OCI-LY1 (cell line): ENCODE measurements around the gene PTPN21.

Experiments
- H2AFZ ChIP-seq: fragments of 200-600 bp; sonication (generic), shearing (Covaris generic); 2 replicates; pipeline ENCODE4 v1.6.0; 2014; ENCODE audit warnings: antibody characterized with exemption, mild to moderate bottlenecking, low read length
- H3F3A ChIP-seq: fragments of 200-600 bp; sonication (generic), shearing (Covaris generic); 2 replicates; pipeline ENCODE4 v1.6.0; 2014; ENCODE audit warnings: mild to moderate bottlenecking, antibody characterized with exemption, low read length, moderate library complexity; ENCODE audit not compliant: insufficient read depth
- H3K27ac ChIP-seq: fragments of 200-600 bp; sonication (generic); 2 replicates; pipeline ENCODE4 v1.5.1; 2014; ENCODE audit warnings: low read length, mixed run types, mild to moderate bottlenecking, low read depth; ENCODE audit not compliant: poor library complexity, severe bottlenecking
- H3K27me3 ChIP-seq: fragments of 200-600 bp; sonication (generic); 2 replicates; pipeline ENCODE4 v1.6.0; 2014; ENCODE audit warnings: antibody characterized with exemption, mild to moderate bottlenecking, low read length, moderate library complexity; ENCODE audit not compliant: insufficient read depth
- H3K36me3 ChIP-seq: fragments of 200-600 bp; sonication (generic); 2 replicates; pipeline ENCODE4 v1.6.1; 2014; ENCODE audit warnings: mild to moderate bottlenecking, antibody characterized with exemption, low read length, moderate library complexity, mixed read lengths; ENCODE audit not compliant: insufficient read depth
- H3K4me1 ChIP-seq: fragments of 200-600 bp; sonication (generic); 2 replicates; pipeline ENCODE4 v1.5.1; 2014; ENCODE audit warnings: mild to moderate bottlenecking, low read length, moderate library complexity; ENCODE audit not compliant: insufficient read depth, severe bottlenecking
- H3K4me2 ChIP-seq: fragments of 200-600 bp; sonication (generic), shearing (Covaris generic); 2 replicates; pipeline ENCODE4 v1.6.1; 2014; ENCODE audit warnings: low read length
- H3K4me3 ChIP-seq: fragments of 200-600 bp; sonication (generic); 2 replicates; pipeline ENCODE4 v1.5.1; 2014; ENCODE audit warnings: low read length, low read depth, mild to moderate bottlenecking, mixed read lengths; ENCODE audit not compliant: poor library complexity, severe bottlenecking
- H3K79me2 ChIP-seq: fragments of 200-600 bp; shearing (Covaris generic); 2 replicates; pipeline ENCODE4 v1.6.1; 2016; ENCODE audit warnings: mixed run types, low read length, mixed read lengths; ENCODE audit not compliant: insufficient read depth
- H3K9ac ChIP-seq: fragments of 200-600 bp; sonication (generic), shearing (Covaris generic); 2 replicates; pipeline ENCODE4 v1.6.1; 2014; ENCODE audit warnings: mild to moderate bottlenecking, low read length, mixed read lengths
- H3K9me2 ChIP-seq: fragments of 200-600 bp; sonication (generic), shearing (Covaris generic); 2 replicates; pipeline ENCODE4 v1.6.1; 2014; ENCODE audit warnings: low read depth, mild to moderate bottlenecking, low read length, mixed read lengths
- H3K9me3 ChIP-seq: fragments of 200-600 bp; shearing (Covaris generic); 2 replicates; pipeline ENCODE4 v1.6.1; 2014; ENCODE audit warnings: low read length, mixed read lengths
- H4K20me1 ChIP-seq: fragments of 200-600 bp; sonication (generic), shearing (Covaris generic); 2 replicates; pipeline ENCODE4 v1.6.0; 2016; ENCODE audit warnings: mild to moderate bottlenecking, low read length; ENCODE audit not compliant: insufficient read depth
- EZH2 ChIP-seq: fragments of 200-600 bp; sonication (generic), shearing (Covaris generic); IDR thresholded peaks from 2 replicates; pipeline ENCODE4 v1.8.0; 2017; ENCODE audit warnings: borderline replicate concordance, mixed run types, mild to moderate bottlenecking, antibody characterized with exemption, low read length, moderate library complexity, mixed read lengths
- TF ChIP-seq, protein P1 (sequence below): fragments of 200-600 bp; sonication (generic), shearing (Covaris generic); IDR thresholded peaks from 2 replicates; pipeline ENCODE4 v1.5.1; 2017; ENCODE audit warnings: mild to moderate bottlenecking, antibody characterized with exemption, low read length, moderate library complexity, mixed read lengths

PTPN21 gene

DNA sequence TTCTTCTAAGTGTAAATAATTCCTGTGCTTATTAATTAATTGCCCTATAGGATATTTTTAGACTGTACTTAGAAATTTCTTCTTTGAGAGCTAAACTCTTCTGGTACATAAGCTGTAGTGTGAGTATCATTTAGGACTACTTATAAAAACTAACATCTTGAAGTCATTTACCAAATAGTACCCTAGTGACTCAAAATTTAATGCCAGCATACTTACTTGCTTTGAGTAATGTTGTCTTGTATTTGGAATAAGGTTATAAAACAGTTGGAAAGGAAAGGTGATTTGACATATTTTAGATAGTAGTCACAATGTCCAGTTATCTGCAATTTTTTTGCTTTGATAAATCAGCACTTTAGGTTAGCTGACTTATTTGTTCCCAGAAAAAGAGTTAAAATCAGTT is 130.2 kb downstream of the PTPN21 start:
- Histone ChIP-seq H3K9me3 (no peaks in the 10 kb centered on the region), H3K27ac (no peak overlapping the region), H3K9me2 (no peaks in the 10 kb centered on the region), H3K4me3 (no peak overlapping the region), H3K4me2 (no peak overlapping the region), H3K27me3 (no peaks in the 10 kb centered on the region), H2AFZ (no peak overlapping the region), H4K20me1 (no peaks in the 10 kb centered on the region), H3K9ac (no peak overlapping the region), H3F3A (no peaks in the 10 kb centered on the region), H3K36me3 (no peaks in the 10 kb centered on the region), H3K4me1 (no peaks in the 10 kb centered on the region), H3K79me2 (no peaks in the 10 kb centered on the region)
- TF ChIP-seq, protein P1, sequence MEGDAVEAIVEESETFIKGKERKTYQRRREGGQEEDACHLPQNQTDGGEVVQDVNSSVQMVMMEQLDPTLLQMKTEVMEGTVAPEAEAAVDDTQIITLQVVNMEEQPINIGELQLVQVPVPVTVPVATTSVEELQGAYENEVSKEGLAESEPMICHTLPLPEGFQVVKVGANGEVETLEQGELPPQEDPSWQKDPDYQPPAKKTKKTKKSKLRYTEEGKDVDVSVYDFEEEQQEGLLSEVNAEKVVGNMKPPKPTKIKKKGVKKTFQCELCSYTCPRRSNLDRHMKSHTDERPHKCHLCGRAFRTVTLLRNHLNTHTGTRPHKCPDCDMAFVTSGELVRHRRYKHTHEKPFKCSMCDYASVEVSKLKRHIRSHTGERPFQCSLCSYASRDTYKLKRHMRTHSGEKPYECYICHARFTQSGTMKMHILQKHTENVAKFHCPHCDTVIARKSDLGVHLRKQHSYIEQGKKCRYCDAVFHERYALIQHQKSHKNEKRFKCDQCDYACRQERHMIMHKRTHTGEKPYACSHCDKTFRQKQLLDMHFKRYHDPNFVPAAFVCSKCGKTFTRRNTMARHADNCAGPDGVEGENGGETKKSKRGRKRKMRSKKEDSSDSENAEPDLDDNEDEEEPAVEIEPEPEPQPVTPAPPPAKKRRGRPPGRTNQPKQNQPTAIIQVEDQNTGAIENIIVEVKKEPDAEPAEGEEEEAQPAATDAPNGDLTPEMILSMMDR: no peak
- no peak for TF ChIP-seq EZH2

DNA sequence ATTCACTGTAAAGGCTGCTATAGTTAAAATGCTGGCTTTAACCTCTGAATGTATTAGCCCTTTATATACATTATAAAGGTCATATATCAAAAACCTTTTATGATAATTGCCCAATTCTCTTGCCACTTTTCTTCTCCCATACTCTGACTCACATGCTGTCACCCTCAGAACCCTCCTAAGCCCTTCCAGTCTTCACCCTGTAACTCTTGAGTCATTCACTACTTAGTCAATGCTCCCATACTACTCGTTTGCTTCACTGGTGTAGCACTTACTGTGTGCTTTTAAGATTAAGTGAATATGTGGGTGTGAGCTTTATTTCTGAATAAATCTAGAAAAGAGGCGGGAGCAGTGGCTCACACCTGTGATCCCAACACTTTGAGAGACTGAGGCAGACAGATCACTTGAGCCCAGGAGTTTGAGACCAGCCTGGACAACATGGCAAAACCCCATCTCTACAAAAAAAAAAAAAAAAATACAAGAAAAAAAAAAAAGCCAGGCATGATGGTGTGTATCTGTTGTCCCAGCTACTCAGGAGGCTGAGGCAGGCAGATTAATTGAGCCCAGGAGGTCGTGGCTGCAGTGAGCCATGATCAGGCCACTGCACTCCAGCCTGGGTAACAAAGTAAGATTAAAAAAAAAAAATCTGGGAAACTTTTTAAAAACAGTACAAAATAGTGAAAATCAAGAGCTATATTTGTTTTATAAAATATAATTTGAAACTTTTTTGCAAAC is 131.7 kb downstream of the PTPN21 start:
- Histone ChIP-seq H3K4me3 (no peak overlapping the region), H3K36me3 (no peaks in the 10 kb centered on the region), H2AFZ (no peak overlapping the region), H3K4me2 (no peak overlapping the region), H3F3A (no peaks in the 10 kb centered on the region), H3K9me3 (no peaks in the 10 kb centered on the region), H3K27me3 (no peaks in the 10 kb centered on the region), H3K9ac (no peak overlapping the region), H4K20me1 (no peaks in the 10 kb centered on the region), H3K9me2 (no peaks in the 10 kb centered on the region), H3K79me2 (no peaks in the 10 kb centered on the region), H3K27ac (no peak overlapping the region), H3K4me1 (no peaks in the 10 kb centered on the region)
- TF ChIP-seq EZH2: no peak

DNA sequence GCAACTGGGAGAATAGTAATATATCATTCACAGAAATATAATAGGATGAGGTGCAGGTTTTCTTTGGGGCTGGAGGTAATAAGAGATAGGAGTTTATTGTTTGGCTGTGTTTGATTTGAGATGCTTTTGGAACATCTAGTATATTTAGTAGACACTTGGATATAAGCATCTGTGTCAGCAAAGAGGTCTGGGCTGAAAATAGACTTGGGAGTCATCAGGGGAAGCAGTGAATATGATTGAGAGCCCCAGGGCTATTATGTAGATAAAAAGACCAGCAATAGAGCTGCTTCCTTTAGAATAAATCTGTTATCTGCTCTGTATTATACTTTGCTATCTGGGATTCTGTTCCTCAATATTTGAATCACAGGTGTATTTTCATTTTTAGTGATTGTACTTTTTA is 132.8 kb downstream of the PTPN21 start:
- Histone ChIP-seq H3K36me3 (no peaks in the 10 kb centered on the region), H3K4me2 (no peak overlapping the region), H3K27ac (no peak overlapping the region), H3K9me2 (no peaks in the 10 kb centered on the region), H3K9me3 (no peaks in the 10 kb centered on the region; the same call in 1 of the 2 replicates), H4K20me1 (no peaks in the 10 kb centered on the region), H3K4me1 (no peaks in the 10 kb centered on the region), H3F3A (no peaks in the 10 kb centered on the region), H3K79me2 (no peaks in the 10 kb centered on the region), H2AFZ (no peak overlapping the region), H3K9ac (no peak overlapping the region), H3K27me3 (no peaks in the 10 kb centered on the region), H3K4me3 (no peak overlapping the region)
- TF ChIP-seq, protein P1: no peak
- TF ChIP-seq EZH2: no peak

DNA sequence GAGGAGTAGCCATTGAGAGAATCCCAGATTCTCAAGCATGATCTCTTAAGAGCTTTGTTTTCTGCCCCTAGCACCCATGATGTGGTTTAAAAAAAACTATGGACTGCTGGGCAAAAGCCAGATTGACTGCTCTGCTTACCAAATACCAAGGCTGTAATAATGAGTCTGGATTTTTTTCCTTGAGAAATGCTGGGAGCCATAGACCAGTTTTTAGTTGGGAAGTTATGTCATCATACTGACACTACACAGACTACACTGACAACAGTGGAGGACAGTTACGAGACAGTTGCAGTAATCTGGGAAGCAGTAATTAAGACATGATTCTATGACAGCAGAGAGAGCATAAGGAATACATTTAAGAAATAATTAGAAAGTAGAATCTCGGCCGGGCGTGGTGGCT is 133.5 kb downstream of the PTPN21 start:
- Histone ChIP-seq H3K9me2 (no peaks in the 10 kb centered on the region), H3K27me3 (no peaks in the 10 kb centered on the region), H4K20me1 (no peaks in the 10 kb centered on the region), H3K79me2 (no peaks in the 10 kb centered on the region), H2AFZ (no peak overlapping the region), H3K27ac (no peak overlapping the region), H3K9me3 (no peaks in the 10 kb centered on the region; the same call in 1 of the 2 replicates), H3K4me1 (no peaks in the 10 kb centered on the region), H3K9ac (no peak overlapping the region), H3K4me2 (no peak overlapping the region), H3K36me3 (no peaks in the 10 kb centered on the region), H3K4me3 (no peak overlapping the region), H3F3A (no peaks in the 10 kb centered on the region)
- TF ChIP-seq, protein P1: no peak
- no peak for TF ChIP-seq EZH2
